ENCODE results near the gene NEK11. TPM values are rescaled to one million over a fixed set of nuclear protein-coding genes. Genes with fewer than 3 reads are reported as not detected.

NEK11 gene
- total RNA-seq, 4 donors from 2014 or later, result 1.6 to 8.5 (median 3.4) TPM

- intact Hi-C loops (cut with DNase I), result no loop called here
- no peaks in the 10 kb centered on the region for H3K4me1 ChIP-seq
- peaks cover 0 to 3% (median 0%) of the 10 kb centered on the region in 3 donors for H3K36me3 ChIP-seq
- no peak overlapping the region for H3K4me3 ChIP-seq
- no peak overlapping the region for H3K27ac ChIP-seq
- TF ChIP-seq CTCF (IDR thresholded peaks at IDR 0.05), result no peak
- no peak for TF ChIP-seq POLR2A (IDR thresholded peaks at IDR 0.05)
- DNase-seq, result no peak
- H3K9me3 ChIP-seq, result no peaks in the 10 kb centered on the region
- no peaks in the 10 kb centered on the region for H3K27me3 ChIP-seq
- WGBS, 2 donors, result 89 to 92% methylated on average over 3 of the region's 3 CpGs
Observed at GRCh38 chr3:131172502-131173200, 146.0 kb downstream of the NEK11 start.

- H3K27me3 ChIP-seq, result no peaks in the 10 kb centered on the region
- H3K9me3 ChIP-seq, result peaks cover 0 to 5% (median 0%) of the 10 kb centered on the region in 3 donors
- peaks cover 0 to 3% (median 0%) of the 10 kb centered on the region in 3 donors for H3K36me3 ChIP-seq
- WGBS, 2 donors, result 87 to 100% methylated on average over 1 of the region's 1 CpG
- DNase-seq, result no peak
- H3K4me3 ChIP-seq, result no peak overlapping the region
- intact Hi-C loops (cut with DNase I), result no loop called here
- no peak for TF ChIP-seq POLR2A (IDR thresholded peaks at IDR 0.05)
- no peak for TF ChIP-seq CTCF (IDR thresholded peaks at IDR 0.05)
- no peaks in the 10 kb centered on the region for H3K4me1 ChIP-seq
- no peak overlapping the region for H3K27ac ChIP-seq
Observed at GRCh38 chr3:131174752-131175151, 148.1 kb downstream of the NEK11 start.

GRCh38 chr3:131178710-131179375 is 152.2 kb downstream of the NEK11 start:
- Histone ChIP-seq H3K4me3 (no peak overlapping the region), H3K27me3 (no peaks in the 10 kb centered on the region), H3K27ac (no peak overlapping the region), H3K36me3 (no peaks in the 10 kb centered on the region), H3K4me1 (no peaks in the 10 kb centered on the region), H3K9me3 (peaks cover 0 to 5% (median 0%) of the 10 kb centered on the region in 3 donors)
- no peak for TF ChIP-seq CTCF (IDR thresholded peaks at IDR 0.05)
- DNase-seq, result no peak
- intact Hi-C loops (cut with DNase I), result no loop called here
- 79 to 84% methylated on average over 6 of the region's 6 CpGs for WGBS, 2 donors

- intact Hi-C loops (cut with DNase I), result no loop called here
- TF ChIP-seq CTCF (IDR thresholded peaks at IDR 0.05), result no peak
- no peak for TF ChIP-seq POLR2A (IDR thresholded peaks at IDR 0.05)
- H3K4me3 ChIP-seq, result no peak overlapping the region
- H3K36me3 ChIP-seq, result no peaks in the 10 kb centered on the region
- DNase-seq, result no peak
- no peak overlapping the region for H3K27ac ChIP-seq
- H3K9me3 ChIP-seq, result no peaks in the 10 kb centered on the region
- WGBS, 2 donors, result 69 to 92% methylated on average over 4 of the region's 4 CpGs
- no peaks in the 10 kb centered on the region for H3K27me3 ChIP-seq
- no peaks in the 10 kb centered on the region for H3K4me1 ChIP-seq
Observed at GRCh38 chr3:131192701-131193100, 166.0 kb downstream of the NEK11 start.

- H3K36me3 ChIP-seq, result no peaks in the 10 kb centered on the region
- intact Hi-C loops (cut with DNase I), result no loop called here
Observed at GRCh38 chr3:131193641-131194238, 167.1 kb downstream of the NEK11 start.

More at GRCh38 chr3:131193641-131194238, 167.1 kb downstream of the NEK11 start:
- WGBS, 2 donors, result 54 to 83% methylated on average over 1 of the region's 1 CpG
- TF ChIP-seq CTCF (IDR thresholded peaks at IDR 0.05), result no peak
- TF ChIP-seq POLR2A (IDR thresholded peaks at IDR 0.05), result no peak
- Histone ChIP-seq H3K27ac (no peak overlapping the region), H3K27me3 (no peaks in the 10 kb centered on the region), H3K4me3 (no peak overlapping the region), H3K4me1 (no peaks in the 10 kb centered on the region), H3K9me3 (no peaks in the 10 kb centered on the region)
- no peak for DNase-seq
